Panc1 (cell line): Measurements from ENCODE around the gene COPB2.

Experiments used
- CTCF ChIP-seq: fragments of 450-650 bp; IDR thresholded peaks from 2 replicates; pipeline ENCODE4 v1.5.1; 2017; ENCODE audit warnings: mild to moderate bottlenecking
- POLR2AphosphoS5 ChIP-seq: IDR thresholded peaks from 2 replicates; pipeline ENCODE4 v1.6.1; 2012; ENCODE audit warnings: mild to moderate bottlenecking, low read depth, low read length, moderate library complexity
- REST ChIP-seq, 2 experiments: IDR thresholded peaks; 2 replicates each; pipeline ENCODE4 v1.6.1; 2011 to 2012; ENCODE audit warnings: low read depth in 2 of 2, control low read depth in 1 of 2, low read length in 1 of 2, mild to moderate bottlenecking in 1 of 2, moderate library complexity in 1 of 2; ENCODE audit not compliant: insufficient read depth in 1 of 2

GRCh38 chr3:139327861-139328260, 61.6 kb downstream of the COPB2 start:
- TF ChIP-seq POLR2AphosphoS5 (no peak), CTCF (no peak), REST (IDR thresholded peaks at IDR 0.05; ENCODE audit: insufficient read depth in 1 of 2, low read depth in 2 of 2, low read length in 1 of 2) (no peak)
